Measurements from ENCODE around the gene TMEM86B.
"Not testable (repeated sequence)": the region's sequence is repeated elsewhere in the genome, so short reads cannot be mapped to it uniquely, and the experiment has no call there.

TMEM86B gene

DNA sequence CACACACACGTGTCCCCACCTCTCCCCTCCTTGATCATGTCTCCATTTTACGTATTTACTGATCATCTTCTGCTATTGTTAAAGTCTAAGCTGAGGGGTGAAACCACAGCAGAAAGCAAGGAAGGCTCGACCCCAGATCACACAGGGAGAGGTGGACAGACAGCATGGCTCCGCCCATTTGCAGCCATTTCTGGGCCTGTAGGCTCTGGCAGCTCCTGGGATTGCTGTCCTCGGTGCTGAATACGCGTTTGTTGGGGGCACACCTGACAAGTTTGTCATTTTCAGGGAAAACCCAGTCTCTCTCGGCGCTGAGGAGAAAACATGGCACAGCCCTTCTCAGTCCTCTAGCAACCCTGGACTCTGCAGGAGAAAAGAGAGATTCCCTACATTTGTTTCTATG is 8.0 kb downstream of the TMEM86B start:
- no peak for DNase-seq (ENCODE audit: low read depth in 2 of 2)

DNA sequence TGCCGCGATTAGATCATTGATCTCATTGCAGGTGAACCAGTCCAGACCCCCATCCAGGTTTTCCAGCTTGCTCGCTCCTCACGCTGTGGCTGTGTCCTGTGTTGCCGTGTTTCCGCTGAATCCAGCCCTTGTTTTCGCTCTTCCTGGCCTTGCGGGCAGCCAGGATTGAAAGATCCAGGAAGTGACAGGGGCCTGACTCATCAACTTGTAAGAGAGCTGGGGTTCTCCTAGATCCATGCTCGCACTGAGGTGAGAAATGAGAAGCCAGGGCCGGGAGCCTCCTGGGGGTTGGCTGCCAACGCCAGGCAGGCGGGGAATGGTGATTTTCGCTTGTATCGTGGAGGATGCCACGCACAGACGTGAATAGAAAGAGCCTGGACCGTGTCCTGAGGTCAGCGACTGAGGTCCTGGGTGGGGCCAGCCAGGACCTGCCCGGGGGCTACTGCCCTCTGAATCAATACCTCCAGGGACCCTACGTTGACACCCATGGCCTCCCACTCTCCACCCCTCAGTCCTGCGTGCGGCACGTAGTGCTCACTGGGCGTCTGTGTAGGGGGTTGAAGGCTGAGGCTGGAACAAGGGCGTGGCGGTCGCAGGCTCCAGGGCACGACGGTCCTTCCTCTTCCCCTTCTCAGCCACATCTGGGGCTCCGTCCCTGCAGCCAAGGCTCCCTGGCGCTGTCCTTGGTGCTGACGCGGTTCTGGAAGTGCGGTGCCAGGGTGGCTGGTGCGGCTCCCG is 11.9 kb downstream of the TMEM86B start:
- peak; percentile 51 to 55 for DNase-seq (ENCODE audit: low read depth in 2 of 2)

DNA sequence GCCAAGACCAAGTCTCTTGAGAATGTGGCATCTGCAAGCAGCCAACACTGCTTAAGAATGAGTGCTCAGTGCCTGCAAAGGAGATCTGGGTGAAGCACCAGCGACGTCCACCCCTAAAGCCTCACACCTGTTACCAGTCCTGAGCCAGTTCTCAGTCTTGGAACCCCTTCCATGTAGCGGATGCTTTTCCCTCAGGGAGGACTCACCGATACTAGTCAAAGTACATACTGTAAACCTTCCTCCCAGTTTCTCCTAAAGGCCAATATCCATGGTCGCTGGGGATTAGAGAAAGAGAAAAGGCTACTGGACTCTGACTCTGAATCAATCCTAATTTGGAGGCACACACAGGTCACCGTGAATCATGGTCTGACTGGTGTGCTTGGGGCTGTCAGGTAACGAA is 15.0 kb downstream of the TMEM86B start:
- DNase-seq (ENCODE audit: low read depth in 2 of 2) = no peak

DNA sequence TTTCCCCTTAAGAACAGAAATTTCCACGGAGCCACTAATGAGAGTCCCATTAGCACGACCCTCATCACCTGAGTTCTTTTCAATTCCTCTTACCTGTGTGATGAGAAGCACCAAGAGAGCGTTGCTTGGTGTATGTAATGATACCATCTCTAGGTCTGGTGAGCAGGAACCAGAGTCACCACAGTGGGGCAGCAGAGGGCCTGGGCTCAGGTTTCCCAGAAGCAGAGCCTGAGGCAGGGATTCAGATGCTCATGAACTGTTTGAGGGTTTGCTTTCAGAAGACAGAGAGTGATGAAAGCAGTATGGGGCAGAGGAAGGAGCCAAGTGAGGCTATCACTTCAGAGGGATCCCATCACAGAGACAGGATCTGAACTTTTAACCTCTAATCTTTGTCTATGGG is 16.1 kb downstream of the TMEM86B start:
- DNase-seq (ENCODE audit: low read depth in 2 of 2) = peak; percentile 36 to 46

DNA sequence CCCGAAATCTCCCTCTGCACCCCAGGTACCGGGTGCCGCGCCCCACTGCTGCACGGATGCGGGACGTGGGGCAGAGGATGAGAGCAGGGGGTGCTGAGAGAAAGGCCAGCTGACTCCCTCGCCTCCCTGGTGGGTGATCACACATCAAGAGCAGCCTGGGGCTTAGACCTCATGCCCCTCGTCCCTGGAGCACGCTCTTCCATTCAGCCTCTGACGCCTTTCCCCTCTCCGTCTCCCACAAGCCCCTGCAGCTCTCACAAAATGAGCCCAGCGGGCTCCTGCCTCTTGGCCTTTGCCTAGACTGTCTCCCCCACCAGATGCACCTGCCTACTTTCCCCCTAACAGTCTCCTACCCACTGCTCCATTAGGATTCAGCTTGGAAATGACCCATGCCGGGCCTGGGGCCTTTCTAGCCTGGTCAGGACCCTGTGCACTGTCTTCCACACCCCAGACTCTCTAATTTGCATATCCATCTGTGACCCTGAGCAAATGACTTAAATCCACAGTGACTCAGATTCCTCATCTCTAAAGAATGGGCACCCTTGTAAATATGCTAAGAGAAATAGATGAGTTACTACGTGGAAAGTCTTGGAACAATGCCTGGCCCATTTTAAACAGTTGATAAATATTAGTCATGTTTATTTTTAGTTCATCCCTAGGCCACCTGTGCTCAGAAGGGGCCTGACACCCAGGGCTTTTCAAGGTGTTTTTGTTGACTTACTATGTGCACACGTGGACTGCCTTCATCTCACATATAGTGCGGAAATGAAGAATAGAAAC is 18.7 kb downstream of the TMEM86B start:
- no peak for DNase-seq (ENCODE audit: low read depth in 2 of 2)

DNA sequence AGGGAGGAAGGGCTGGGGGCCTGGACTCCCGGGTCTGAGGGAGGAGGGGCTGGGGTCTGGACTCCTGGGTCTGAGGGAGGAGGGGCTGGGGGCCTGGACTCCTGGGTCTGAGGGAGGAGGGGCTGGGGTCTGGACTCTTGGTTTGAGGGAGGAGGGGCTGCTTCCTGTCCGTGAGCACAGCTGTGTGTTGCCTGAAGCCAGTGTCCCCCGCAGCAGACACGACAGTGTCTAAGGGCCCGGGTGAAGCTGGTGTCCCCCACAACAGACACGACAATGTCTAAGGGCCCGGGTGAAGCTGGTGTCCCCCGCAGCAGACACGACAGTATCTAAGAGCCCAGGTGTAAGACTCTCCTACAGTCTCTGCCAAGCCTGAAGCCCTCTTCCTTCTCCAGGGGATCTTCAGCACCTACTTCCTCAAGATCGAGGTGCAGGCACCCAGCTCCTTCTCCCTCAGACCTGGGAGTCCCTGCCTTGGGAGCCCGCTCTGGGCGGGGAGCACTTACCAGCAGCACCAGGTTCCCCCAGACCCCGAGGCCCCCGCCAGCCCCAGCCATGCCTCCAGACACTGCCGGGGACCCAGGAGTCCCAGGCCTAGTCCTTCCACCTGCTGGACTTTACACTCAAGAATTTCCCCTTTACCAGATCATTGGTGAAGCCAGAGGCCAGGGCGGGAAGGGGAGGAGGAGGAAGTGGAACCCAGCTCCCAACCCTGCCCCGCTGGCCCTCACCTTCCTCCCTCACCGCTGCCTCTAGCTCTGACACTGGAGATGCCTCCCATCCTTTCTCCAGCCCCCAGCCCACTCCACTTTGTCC is 19.5 kb downstream of the TMEM86B start, which contains the start of gene PTPRH:
Gene PTPRH, minus strand, starts transcription at position 622 of the 813 bp plus-strand sequence. Its CDS starts 68 bp downstream, at position 554.
- no peak for DNase-seq (ENCODE audit: low read depth in 2 of 2)

DNA sequence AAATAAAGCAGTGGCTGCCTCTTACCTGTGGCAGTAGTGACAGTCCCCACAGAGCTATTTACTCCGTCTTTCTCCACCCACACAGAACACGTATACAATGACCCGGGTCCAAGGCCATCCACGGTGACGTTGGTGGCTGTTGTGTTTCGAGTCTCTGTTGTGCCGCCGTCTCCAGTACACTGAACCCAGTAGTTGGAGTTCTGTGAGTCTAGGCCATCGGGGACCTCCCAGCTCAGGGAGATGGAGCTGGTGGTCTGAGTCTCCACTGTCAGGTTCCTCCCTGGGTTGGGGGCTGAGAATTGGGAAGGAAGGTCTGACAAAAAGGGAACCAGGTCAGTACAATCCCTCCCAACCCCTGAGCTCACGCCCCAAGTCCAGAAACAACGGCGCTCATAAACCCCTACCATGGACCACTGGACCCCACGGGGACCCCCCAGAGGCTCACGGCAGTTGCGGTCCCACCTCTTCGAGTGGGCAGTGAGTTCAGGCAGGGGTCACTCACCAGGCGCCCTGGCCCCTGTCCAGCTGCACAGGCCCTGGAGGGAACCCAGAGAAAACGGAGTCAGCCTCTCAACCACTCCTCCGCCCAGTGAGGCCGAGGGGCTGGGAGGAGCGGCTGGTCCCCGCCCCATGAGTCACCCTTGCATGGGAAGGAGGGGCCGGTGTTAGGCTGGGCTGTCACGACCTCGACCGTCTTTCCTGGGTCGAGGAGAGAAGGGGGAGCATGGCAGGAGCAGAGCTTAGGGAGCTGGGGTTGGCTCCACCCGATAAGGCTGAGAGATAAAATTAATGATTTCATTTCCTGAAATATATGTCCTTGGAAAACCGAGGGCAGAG is 21.7 kb downstream of the TMEM86B start:
- peak; percentile 37 to 38 for DNase-seq (ENCODE audit: low read depth in 2 of 2)

DNA sequence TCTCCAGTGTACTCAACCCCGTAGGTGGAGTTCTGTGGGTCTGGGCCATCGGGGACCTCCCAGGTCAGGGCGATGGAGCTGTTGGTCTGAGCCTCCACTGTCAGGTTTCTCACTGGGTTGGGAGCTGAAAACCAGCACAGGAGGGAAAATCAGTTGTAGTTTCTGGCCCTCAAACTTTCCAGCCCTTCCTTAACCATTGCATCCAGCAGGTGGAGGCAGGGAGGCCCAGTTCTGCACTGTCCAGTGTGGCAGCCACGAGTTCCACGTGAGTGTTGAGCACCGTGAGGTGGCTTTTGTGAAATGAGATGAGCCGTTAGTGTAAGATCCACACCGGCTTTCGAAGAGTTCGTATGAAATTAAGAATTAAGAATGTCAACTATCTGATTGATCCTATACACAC is 26.4 kb downstream of the TMEM86B start:
- not testable (repeated sequence) for DNase-seq (ENCODE audit: low read depth in 2 of 2)

DNA sequence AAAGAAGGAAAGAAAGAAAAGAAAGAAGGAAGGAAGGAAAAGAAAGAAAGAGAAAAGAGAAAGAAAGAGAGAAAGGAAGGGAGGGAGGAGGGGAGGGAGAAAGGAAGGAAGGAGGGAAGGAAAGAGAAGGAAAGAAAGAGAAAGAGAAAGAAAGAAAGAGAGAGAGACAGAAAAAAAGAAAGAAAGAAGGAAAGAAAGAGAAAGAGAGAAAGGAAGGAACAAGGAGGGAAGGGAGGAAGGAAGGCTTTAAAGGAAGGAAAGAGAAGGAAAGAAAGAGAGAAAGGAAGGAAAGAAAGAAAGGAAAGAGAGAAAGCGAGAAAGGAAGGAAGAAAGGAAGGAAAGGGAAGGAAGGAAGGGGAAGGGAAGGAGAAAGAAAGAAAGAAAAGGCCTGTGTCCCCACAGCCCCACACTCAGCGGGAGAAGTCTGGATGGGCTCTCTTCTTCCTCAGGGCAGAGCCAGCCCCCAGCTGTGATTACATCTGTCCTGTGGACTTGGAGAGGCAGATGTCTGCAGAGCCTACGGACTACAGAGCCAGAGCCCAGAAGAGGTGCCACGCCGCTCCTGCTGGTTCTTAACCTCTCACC is 28.9 kb downstream of the TMEM86B start:
- DNase-seq (ENCODE audit: low read depth in 2 of 2) = no peak

DNA sequence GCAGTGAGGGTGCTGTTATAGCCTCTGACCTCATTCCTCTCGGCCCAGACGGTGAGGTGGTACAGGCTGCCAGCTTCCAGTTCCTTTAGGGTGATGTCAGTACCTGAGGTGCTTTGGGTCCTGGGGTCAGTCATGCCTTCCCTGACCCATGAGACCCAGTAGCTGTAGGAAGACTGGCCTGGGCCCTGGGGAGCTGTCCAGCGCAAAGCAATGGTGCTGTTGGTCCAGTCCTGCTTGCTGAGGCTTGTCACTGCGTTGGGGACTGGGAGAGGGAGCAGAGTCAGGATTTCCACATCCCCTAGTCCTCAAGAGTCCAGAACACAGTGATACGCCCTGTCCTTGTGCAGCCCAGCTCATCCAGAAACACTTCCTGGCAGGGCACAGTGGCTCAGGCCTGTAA is 29.9 kb downstream of the TMEM86B start:
- no peak for DNase-seq (ENCODE audit: low read depth in 2 of 2)

DNA sequence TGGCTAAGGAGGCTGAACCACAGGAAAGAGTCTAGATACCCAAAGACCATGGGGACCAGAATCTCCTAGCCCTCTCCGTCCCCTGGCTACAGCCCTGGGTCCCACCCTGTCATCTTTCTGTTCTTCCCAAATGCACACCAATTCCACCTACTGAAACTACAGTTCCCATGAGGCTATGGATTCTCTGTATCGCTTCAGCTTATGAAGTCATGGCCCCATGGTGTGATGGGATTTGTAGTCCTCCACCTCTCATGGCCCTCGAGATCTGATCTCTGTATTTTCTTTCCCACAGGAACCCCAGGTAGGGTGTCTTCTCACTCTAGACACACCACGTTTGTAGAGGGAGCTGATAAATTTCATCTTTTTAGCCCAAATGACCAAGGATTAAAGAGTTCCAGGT is 31.0 kb downstream of the TMEM86B start:
- no peak for DNase-seq (ENCODE audit: low read depth in 2 of 2)

DNA sequence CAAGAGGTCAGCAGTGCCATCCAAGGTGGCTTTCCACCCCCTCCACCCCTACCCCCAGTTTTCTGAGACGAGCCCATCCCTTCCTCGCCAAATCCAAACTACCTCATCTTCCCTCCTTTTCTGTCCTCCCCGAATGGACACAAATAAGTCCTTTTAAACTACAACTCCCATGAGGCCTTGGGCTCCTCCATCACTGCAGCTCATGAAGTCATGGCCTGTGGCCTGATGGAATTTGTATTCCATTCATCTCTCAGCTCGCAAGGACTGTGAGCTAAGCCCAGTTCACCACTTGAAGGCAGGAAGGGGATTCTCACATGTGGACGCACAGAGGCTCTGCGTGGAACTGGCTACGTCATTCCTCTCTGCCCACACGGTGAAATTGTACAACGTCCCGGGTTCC is 31.8 kb downstream of the TMEM86B start:
- no peak for DNase-seq (ENCODE audit: low read depth in 2 of 2)

DNA sequence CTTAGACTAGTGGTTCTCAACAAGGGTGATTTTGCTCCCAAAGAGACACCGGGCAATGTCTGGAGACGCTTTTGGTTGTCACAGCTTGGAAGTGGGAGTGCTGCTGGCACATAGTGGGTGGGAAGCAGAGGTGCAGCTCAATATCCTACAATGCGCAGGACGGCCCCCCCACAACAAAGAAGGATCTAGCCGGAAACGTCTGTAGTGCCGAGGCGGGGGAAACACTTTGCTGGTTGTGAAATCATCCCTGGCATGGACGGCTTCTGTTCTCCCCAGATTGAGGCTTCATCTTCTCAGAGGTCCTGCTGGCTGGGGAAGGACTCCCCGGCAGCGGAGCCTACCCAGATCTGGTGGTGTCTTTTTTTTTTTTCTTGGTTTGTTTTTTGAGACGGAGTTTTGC is 35.1 kb downstream of the TMEM86B start:
- DNase-seq (ENCODE audit: low read depth in 2 of 2) = no peak

DNA sequence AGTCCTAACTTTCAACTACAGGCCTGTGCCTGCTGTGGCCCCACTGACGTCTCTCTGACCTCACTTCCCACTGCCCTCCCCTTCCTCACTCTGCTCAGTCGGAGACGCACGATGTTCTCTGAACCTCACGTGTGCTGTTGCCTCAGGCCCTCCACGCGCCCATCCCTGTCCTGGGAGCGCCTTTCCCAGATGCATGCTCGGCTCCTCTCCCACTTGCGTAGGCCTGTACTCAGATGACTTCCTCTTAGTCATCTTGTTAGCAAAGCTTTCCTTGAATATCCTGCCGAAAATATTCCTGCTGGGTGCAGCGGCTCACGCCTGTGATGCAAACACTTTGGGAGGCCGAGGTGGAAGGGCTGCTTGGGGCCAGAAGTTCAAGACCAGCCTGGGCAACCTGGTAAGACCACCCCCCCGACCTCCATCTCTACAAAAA is 39.1 kb downstream of the TMEM86B start:
- DNase-seq (ENCODE audit: low read depth in 2 of 2) = no peak

DNA sequence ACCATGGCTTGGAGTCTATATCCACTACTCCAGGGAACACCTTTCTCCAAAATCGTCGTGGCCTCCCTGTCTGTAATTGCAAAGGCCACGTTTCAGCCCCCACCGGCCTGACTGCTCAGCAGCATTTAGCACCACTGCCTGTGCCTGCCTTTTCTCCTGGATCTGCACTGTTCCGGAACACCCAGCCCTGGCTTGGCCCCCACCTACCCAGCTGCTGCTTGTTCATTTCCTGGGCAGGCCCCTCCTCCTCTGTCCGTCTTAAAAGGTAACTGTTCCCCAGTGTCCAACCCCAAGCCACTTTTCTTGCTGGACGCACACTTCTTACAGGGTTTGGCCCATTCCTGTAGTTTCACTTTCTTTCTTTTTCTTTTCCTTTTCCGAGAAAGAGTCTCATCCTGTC is 39.9 kb downstream of the TMEM86B start:
- DNase-seq (ENCODE audit: low read depth in 2 of 2) = no peak

DNA sequence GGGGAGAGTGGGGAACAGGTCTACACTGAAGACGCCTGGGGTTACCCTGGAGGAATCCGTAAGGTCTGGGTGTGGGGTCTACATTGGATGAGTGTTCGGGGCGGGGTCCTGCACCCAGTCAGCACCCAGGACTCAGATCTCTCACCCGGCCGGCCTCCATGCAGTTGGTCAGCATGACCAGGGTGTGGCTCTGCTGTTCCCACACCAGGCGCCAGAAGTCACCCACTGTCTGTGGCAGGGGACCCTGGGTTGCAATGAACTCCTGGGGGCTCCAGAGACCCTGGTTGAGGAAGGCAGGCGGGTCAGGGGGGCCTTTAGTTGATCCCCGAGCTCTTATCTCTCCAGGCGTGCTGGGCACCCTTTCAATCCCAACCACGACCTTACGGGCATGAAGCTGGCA is 42.5 kb downstream of the TMEM86B start:
- no peak for DNase-seq (ENCODE audit: low read depth in 2 of 2)

DNA sequence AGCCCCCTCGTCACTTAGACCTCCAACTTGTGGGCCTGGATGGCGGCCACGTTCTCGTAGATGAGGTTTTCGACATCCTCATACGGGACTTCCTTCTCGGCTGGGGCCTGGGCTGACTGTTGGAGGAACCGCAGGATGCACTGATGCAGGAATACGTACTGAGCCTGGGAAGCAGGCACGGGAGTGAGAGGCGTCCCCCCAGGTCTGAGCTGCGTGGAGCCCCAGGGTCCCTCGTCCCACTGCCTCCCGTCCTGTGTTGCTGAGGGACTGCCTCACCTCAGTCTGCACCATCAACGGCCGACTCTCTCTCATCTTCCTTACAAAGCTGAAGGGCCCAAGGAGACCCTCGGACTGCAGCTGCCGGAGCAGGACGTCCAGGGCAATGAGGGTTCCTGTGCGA is 46.8 kb downstream of the TMEM86B start:
- no peak for DNase-seq (ENCODE audit: low read depth in 2 of 2)

DNA sequence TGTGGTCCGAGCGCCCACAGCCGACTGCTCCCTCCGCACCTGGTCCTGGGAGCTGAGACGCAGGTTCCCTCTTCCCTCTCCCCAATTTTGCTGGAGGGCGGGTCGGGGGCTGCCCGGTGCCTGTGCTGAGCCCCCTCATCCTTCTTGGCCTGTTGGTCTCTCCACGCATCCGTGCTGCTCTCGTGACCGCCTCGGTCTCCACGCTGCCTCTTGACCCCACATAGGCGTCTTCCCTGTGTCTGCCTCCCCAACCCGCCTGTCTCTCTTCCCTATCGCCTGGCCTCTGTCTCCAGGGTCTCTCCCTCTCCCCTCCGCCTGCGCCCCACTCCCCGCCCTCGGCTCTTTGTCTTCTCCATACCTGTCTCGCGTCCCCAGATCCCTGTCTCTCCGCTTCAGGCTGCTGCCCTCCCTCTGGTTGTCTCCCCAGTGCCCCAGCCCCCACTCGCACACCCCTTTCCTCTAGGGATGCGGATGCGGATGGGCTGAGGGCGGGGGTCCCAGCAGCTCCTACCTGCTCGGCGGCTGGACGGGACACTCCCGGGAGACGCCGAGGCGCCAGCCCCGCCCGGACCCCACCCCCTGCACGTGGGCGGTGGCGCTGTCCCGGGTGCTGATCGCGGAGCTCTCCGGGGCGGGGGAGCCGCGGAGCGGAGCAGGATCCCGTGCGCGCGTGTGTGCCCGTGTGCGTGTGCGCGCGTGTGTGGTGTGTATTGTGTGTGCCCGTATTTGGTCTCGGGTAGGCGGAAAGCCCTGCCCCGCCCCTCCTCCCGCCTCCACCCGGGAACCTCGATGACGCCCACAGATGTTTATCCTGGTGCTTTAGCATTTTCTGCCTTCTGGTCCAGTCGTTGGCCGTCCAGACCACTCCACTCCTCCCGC is 48.7 kb downstream of the TMEM86B start, which contains the start of gene SYT5:
Gene SYT5, minus strand, starts transcription at position 684 of the 879 bp plus-strand sequence. CDS start 1,248 bp downstream, outside the sequence.
- DNase-seq (ENCODE audit: low read depth in 2 of 2) = peak; percentile 47 to 62

DNA sequence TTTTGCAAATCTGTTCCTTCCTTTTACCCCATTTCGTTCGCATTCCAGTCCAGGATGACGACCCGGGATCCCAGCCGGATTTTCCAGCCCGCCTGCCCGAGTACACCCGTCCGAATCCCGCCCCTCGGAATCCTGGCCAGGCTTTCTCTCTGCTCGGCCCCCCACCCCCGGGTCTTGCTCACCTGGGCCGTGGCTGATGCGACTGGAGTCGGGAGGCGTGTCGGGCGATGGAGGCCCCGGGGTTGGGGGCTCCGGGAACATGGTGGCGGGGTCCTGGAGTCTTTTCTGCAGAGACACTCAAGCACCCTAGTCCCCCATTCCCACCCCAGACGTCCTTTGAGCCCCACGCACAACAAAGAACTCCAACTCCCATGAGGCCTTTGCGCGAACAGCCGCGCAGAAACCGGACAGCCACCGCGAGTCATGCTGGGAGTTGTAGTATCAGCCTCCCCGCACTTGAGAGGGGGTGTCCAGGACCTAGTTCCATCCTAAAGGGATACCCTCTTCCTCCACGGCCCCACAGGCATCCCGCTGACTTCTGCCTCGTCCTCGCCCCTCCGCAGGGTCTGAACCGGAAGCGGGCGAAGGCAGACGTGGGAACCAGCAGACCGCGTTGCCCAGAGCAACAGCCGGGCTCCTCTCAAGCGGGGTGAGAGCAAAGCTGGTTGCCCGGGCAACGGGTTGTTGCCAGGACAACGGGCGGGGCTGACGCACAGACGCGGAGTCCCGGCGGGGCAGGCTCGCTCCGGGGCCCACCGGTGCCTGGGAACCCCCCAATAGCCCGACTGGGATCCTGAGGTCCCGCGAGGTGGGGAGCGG is 49.6 kb downstream of the TMEM86B start:
- DNase-seq (ENCODE audit: low read depth in 2 of 2) = peak; percentile 83 to 88

Data from stimulated activated CD4-positive, alpha-beta T cell treated with anti-CD3 and anti-CD28 coated beads, Interleukin-4, amount 100 ng/mL, for 48 hours (primary cell).